NCI-H526 treated with DMSO at 0.1 percent for 48 hours (cell line): ENCODE results near the gene CHCHD3.
A peak's percentile ranks its signal among the peaks of the same experiment; 100 is the strongest.
"Not testable (repeated sequence)": the region's sequence is repeated elsewhere in the genome, so short reads cannot be mapped to it uniquely, and the experiment has no call there.

Source experiments
- DNase-seq: peaks from one replicate; lab custom pipeline; 2025; lab: John Stamatoyannopoulos, UW

The CHCHD3 gene

GRCh38 chr7:133003052-133003910 lies 78.6 kb downstream of the CHCHD3 start:
- DNase-seq: no peak

- DNase-seq: no peak
Measured at GRCh38 chr7:133001727-133002126, 80.2 kb downstream of the CHCHD3 start.

- no peak for DNase-seq
Measured at GRCh38 chr7:132999845-133000244, 82.0 kb downstream of the CHCHD3 start.

- DNase-seq: no peak
Measured at GRCh38 chr7:132998763-132999162, 83.1 kb downstream of the CHCHD3 start.

GRCh38 chr7:132997505-132997904 lies 84.4 kb downstream of the CHCHD3 start:
- DNase-seq: no peak

GRCh38 chr7:132996581-132997242 lies 85.2 kb downstream of the CHCHD3 start:
- no peak for DNase-seq

GRCh38 chr7:132993377-132994013 lies 88.4 kb downstream of the CHCHD3 start:
- DNase-seq: no peak

GRCh38 chr7:132991615-132992587 lies 90.0 kb downstream of the CHCHD3 start:
- no peak for DNase-seq

- no peak for DNase-seq
Measured at GRCh38 chr7:132988117-132988516, 93.8 kb downstream of the CHCHD3 start.

- no peak for DNase-seq
Measured at GRCh38 chr7:132980402-132980801, 101.5 kb downstream of the CHCHD3 start.

GRCh38 chr7:132979524-132979923 lies 102.4 kb downstream of the CHCHD3 start:
- DNase-seq: no peak

GRCh38 chr7:132977234-132977633 lies 104.7 kb downstream of the CHCHD3 start:
- DNase-seq: no peak

- DNase-seq: no peak
Measured at GRCh38 chr7:132972745-132973144, 109.1 kb downstream of the CHCHD3 start.

GRCh38 chr7:132970257-132970656 lies 111.6 kb downstream of the CHCHD3 start:
- DNase-seq: no peak

GRCh38 chr7:132969520-132969919 lies 112.4 kb downstream of the CHCHD3 start:
- no peak for DNase-seq

- not testable (repeated sequence) for DNase-seq
Measured at GRCh38 chr7:132967470-132967848, 114.4 kb downstream of the CHCHD3 start.

- no peak for DNase-seq
Measured at GRCh38 chr7:132966754-132967469, 115.0 kb downstream of the CHCHD3 start.

GRCh38 chr7:132965951-132966350 lies 115.9 kb downstream of the CHCHD3 start:
- DNase-seq: no peak

GRCh38 chr7:132964876-132965275 lies 117.0 kb downstream of the CHCHD3 start:
- DNase-seq: peak; percentile 74

- DNase-seq: no peak
Measured at GRCh38 chr7:132959891-132960290, 122.0 kb downstream of the CHCHD3 start.

GRCh38 chr7:132956556-132956955 lies 125.3 kb downstream of the CHCHD3 start:
- no peak for DNase-seq
